LoVo (cell line): ENCODE measurements around the gene ARHGDIA.

ENCODE experiments used
- DNase-seq: peaks from one replicate; pipeline ENCODE4 v3.0.0-alpha.2; 2016; ENCODE audit warnings: low spot score

The ARHGDIA gene

DNA sequence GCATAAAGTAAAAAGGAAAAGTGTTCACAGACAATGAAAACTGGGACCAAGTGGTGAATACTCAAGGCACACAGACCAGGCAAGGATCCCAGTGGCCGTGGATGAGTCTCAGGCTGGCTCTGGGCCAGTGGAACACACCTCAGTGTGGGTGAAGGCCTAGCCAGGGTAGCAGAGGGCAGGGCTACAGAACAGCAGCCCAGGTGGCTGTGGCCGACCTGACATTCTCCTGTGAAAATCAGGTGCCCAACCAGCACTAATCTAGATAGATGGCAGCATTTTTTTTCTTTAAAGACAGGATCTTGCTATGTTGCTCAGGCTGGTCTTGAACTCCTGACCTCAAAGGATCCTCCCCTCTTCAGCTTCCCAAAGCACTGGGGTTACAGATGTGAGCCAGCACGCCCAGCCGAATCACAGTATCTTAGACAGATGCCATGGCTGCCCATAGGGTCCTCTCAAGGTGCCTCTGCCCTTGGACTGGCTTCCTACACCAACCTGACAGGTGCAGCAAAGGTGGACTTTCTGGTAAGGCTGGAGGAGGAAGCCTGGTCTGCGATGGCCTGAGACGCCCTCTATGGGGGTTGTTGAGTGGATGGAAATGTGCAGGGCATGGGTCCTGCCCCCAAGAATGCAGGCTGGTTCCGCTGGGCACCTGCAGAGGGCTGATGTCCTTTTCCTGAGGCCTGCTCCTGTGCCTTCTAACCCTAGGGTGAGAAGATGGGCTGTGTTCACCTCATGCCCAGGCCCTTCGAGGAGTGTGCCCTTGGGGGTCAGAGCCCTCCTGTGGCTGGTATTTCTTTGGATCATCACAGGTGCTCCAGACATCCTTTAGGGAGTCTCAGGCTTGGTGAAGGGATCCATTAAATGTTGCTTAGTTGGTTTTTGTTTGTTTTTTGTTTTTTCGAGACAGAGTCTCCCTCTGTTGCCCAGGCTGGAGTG, 7.0 kb downstream of the ARHGDIA start:
- DNase-seq = no peak

DNA sequence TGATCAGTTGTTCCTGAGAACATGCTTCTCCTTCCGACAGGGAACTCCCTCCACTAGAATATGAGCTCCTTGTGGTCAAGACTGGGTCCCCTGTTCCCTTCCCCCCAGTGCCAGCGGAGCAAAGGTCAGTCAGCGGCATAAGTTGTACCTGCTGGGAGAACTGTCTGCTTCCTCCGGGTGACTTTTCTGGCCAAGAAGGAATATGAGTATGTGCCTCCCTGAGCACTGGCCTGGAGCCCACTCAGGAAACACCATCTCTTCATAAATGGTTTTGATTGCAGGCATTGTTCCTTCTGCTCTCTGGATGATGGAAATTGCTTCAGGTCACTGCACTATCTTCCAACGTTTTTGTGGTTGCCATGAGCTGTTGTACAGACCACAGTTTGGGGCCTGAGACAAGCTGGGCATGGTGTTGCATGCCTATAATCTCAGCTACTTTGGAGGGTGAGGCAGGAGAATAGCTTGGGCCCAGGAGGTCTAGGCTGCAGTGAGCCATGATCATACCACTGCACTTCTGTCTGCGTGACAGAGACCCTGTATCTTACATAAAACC, 7.9 kb downstream of the ARHGDIA start:
- DNase-seq = no peak

DNA sequence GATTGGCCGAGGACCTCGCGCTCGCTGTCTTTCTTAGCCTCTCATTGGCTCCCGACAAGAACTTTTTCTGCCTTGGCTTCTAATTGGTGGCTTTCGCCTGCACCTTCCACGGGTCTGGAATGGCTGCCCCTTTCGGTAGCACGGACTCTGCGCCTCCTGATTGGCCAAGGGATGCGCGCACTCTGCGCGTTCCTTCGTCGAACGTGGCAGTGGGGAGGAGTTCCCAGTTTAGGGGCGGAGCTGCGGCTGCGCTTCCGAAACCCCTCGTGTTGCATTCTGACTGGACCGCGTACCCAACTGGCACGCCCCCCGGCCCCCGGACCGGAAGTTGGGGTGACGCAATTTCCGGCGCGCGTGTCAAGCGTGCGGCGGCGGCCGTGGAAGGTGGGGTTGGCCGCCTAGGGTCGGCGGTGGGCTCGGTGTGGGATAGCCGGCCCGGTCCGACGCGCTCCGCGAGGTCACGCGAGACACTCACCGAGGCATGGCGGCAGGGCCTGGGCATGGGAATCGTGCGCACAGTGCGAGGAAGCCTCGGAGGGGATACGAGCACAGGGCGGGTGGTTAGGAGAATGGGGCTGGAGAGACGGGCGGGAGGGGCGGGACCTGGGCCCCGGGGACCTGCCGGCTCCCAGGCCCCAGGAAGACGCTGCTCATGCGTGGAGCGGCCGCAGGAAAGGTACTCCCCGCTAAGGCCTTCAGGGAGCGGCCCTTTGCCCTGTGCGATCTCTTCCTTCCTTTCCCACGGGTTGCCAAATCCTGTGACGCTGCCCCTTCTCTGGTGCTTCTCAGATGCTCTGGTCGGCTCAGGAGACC, 10.2 kb downstream of the ARHGDIA start:
- DNase-seq = peak; percentile 100

DNA sequence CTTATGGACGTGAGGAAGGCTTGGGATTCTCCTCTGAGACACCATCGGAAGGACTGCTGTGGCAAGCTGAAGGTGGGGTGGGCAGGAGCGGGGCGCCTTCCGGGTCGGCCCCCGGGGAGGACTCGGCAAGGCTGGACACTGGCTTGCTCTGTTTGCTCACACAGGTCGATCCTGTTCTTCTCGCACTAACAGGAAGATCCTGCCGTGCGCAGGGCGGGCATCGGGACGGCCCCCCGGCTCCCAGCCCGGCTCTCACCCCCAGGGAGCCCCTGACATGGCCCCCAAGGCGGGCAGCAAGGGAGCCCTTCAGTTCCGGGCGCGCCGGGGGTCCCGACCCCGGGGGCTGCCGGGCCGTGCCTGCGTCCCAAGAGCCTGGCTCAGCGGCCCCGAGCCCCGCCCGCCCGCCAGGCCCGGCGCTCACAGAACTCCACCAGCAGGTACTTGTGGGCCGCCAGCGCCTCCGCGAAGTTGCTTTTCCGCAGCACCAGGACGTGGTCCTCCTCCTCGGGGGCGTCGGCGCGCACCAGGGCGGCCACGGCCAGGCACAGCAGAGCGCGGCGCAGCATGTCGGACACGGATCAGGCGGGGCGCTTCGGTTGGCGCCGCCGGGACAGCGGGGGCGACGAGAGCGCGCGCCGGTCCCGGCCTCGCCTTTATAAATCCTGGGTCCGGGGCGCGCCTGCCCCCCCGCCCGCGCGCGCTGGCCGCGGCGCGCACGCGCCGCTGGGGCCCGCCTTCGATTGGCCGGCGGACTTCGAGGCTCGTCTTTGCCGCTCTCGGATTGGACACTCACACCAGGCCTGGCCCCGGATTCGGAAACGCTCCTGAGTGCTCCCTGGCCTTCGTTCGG, 11.0 kb downstream of the ARHGDIA start, which contains the start of gene P4HB:
P4HB (minus strand) TSS at position 630 of the 850 bp plus-strand sequence; CDS start at position 566, 64 bp downstream.
- no peak for DNase-seq

DNA sequence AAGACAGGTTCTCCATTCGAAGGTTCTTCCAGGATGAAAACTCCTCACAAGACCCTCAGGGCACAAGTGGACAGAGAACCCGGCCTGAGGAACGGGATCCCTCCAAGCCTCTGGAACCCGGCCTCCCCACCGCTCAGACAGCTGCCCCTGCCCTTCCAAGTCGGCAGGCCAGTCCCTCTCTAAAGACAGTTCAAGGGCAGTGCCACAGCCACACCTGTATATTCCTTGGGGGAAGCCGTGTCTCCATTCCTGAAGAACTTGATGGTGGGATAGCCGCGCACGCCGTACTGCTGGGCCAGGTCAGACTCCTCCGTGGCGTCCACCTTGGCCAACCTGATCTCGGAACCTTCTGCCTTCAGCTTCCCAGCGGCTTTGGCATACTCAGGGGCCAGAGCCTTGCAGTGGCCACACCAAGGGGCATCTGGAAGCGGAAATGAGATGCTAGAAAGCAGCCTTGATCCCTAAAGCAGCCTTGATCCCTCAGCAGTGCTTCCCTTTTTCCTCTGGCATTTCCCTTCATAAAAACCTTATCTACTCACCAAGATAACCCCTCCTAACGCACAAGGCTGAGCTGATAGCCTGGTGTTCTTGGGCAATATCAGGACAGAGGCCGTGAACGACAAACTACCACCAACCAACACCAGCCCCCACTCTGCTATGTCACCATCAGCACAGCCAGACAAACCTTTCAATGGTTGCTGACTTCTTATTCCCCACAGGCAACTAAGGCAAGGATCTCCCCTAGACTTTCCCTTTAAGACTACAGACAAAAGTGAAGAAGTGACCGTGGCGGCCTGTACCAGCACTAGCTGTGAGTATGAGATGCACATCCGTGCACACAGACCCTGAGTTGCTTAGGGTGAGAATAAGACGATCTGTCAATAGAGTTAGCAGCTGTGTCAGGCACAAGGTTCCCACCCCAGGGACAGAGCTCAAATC, 11.9 kb downstream of the ARHGDIA start:
- no peak for DNase-seq

DNA sequence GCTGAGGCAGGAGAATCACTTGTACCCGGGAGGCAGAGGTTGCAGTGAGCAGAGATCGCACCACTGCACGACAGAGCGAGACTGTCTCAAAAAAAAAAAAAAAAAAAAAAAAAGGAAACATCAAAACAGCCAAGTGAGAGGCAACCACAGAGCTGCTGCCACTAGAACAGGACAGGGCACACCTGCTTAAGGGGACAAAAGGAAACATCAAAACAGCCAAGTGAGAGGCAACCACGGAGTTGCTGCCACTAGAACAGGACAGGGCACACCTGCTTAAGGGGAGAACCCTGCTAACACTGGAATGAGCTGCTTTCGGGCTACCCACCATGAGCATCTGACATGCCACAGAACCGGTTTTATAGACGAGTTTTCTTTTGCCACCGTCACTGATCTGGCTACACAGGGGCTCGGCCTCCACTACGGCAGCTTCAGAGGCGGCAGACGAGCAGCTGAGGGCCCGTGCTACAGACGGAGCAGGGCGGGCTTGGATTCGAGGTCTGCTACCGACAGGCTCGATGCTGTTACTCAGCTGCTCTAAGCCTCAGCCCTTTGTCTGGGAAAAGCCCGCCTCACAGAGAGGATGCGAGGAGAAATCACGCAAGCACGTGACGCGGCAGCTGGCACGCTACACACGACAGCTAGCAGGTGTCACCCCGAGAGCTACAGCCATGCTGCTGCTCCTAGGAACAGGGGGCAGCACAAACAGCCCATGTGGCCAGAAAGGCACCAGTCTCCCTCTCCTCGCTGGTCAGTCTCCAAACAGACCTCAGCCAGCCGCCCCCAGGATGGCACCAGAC, 12.8 kb downstream of the ARHGDIA start:
- DNase-seq = no peak

DNA sequence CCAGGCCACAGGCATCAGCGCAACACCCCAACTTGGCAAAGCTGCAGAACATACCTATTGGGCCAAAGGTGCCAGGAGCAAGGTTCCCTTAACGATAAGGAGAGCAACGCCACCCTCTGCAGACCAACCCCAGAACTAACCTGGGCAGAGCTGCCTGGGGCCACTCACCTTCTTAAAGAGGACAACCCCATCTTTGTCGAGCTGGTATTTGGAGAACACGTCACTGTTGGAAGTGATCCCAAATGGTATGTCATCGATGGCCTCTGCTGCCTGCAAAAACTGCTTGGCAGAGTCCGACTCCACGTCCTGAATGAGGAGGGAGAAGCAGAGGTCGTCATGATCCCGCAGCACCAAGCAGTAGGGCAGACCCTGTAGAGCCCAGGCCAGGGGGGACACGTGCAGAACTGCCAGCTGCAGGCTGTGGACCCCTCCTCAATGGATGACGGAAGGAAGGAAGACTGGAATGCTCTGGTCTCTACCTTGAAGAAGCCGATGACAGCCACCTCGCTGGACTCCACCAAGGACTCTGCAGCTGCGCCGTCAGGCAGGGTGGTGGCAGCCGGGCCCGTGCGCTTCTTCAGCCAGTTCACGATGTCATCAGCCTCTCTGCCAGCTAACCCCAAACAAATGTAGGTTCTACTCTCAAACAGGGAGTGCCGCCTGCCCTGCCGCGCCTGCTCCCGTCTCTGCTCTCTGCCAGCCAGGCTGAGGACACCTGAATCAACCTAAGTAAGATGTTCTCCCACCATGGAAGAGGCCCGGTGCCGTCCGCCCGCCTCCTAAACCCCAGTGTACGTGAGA, 16.0 kb downstream of the ARHGDIA start:
- no peak for DNase-seq

DNA sequence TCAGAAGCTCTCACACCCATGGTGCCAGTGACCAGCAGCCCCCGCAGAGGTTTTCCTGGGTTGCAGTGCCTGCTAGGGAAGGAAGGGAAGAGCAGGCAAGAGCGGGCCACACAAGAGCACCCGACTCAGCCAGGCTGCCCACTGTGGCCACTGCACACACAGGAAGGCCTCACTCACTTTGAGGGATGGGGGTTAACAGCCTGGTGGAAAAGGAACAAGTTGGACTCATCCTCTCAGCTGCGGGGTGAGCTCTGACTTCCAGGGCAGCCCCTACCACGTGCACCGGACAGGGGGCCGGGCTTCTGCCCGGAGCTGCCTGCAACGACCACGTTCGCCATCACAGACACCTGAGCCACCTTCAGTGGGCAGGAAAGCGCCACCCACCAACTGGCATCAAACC, 18.9 kb downstream of the ARHGDIA start:
- DNase-seq = no peak

DNA sequence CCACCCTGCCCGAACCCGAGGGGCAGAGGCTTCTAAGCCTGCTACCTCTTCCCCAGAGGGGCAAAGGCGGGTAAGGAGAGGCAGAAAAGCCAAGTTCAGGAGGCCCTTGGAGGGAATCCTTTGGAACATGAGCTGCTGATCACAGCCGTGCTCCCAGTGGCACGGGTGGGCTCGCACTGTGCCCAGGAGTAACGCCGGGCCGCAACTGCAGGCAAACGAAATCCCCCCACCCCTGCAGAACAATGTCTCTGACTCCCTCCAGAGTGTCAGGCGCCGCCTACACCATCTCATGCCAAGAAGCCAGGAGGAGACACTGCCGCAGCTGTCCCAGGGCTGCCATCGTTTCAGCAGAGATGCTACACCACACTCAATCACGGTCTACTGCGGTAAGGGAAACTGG, 19.7 kb downstream of the ARHGDIA start:
- no peak for DNase-seq

DNA sequence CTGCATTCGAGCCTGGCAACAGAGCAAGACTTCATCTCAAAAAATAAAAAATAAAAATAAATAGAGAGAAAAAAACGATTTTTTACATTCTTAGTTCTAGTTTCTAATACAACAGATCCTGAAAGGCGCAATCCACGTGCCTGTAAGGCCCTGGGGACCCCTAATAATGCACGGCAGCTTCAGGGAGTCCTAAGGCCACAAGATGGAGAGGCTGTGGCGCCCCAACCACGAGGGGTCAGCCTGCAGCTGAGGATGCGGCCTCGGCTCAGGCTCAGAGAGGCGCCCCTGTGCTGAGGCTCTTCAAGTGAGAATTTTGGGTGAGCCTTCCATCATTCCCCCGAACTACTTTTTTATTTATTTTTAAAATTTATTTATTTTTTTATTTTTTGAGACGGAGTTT, 21.7 kb downstream of the ARHGDIA start:
- DNase-seq = no peak

DNA sequence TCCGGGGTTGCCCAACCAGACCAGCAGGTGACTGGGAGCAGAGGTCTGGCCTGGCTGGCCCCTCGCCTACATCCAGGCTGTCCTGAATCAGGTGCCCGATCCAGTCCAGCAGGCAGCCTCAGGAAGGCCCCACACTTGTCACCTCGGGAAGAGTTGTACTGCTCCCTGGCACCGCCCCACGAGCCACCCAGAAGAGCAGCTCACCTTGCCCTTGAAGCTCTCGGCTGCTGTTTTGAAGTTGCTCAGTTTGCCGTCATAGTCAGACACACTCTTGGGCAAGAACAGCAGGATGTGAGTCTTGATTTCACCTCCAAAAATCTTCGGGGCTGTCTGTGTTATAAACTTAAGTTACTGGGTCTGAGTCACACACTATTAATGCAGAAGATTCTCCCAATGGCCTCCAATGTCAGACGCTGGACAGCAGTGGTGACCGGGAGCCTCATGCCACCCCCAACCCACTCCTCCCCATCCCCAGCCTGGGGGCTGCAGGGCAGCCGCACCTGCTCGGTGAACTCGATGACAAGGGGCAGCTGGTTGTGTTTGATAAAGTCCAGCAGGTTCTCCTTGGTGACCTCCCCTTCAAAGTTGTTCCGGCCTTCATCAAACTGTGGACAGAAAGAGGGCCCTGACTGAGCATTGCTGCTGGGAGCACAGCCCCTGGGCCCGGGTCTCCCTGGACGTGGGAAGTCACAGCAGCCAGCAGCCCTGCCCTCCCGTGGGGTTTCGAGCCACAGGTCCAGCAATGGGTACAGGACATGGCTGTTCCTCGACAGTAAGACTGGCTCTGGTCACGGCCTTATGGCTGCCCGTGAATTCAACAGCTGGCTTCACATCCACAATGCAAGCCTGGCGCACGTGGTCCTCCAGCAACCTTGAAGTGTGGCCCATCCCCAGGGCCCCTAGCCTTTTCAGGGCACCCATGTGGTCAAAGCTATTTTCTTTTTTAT, 24.1 kb downstream of the ARHGDIA start:
- no peak for DNase-seq

DNA sequence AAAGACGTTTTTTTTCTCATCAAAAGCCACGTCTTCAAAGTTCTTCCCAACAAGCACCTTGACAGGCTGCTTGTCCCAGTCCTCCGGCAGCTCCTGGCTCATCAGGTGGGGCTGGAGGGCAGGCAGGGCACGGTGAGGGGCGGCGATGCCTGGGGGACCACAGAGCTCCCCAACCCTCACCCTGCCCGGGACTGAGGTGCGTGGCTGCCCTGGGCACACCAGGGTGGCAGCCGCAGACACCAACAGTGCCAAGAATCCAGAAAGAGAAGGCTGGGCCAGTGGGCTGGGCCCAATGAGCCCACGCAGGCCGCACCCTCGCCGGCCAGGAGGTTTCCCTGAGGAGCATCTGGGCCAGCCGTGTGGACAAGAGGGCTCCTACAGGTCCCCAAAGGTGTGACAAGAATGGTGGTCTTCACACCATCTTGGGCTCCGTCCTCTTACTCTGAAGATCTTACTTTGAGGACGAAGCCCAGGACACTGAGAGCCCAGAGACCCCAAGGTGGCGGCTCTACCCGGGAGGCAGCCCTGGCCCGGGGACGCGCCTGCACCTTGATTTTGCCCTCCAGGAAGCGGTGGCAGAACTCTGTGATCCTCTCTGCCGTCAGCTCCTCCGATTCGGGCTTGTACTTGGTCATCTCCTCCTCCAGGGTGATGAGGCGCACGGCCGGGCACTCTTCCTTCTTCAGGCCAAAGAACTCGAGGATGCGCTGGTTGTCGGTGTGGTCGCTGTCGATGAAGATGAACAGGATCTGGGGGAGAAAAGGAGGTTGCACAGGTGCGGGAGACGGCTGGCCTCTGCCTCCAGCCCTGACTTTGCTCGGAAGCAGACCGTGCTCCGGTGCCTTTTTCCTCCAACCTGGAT, 25.0 kb downstream of the ARHGDIA start:
- DNase-seq = no peak

DNA sequence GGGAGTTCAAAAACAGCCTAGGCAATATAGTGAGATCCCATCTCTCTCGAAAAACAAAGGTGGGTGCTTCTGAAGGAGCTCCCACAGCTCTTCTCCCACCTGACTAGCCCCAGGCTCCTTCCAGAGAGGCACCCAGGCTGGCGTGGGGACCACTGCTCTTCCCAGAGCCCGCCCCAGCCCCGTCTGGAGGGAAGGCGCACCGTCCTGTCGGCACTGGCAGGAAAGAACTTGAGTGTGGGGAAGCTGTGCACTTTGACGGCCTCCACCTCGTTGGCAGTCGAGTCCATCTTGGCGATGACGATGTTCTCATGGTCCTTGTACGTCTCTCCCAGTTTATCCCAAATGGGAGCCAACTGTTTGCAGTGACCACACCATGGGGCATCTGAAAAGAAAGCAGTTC, 25.8 kb downstream of the ARHGDIA start:
- no peak for DNase-seq

DNA sequence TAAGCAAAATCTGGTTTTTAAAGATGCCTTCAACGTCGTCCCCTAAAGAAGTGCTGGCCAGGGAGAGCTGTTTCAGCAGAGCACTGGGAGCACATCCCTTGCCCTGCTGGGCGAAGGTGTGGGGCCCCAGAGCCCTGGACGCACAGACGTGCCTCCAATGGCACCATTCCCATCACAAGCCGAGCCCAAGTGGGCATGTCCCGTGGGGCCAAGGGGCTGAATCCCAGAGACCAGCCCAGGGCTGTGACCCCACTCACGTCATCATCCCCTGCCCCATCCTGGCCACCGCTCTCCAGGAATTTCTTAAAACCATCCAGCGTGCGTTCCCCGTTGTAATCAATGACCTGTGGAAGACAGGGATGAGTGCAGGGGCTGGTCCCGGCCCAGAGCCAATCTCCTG, 26.2 kb downstream of the ARHGDIA start:
- no peak for DNase-seq

DNA sequence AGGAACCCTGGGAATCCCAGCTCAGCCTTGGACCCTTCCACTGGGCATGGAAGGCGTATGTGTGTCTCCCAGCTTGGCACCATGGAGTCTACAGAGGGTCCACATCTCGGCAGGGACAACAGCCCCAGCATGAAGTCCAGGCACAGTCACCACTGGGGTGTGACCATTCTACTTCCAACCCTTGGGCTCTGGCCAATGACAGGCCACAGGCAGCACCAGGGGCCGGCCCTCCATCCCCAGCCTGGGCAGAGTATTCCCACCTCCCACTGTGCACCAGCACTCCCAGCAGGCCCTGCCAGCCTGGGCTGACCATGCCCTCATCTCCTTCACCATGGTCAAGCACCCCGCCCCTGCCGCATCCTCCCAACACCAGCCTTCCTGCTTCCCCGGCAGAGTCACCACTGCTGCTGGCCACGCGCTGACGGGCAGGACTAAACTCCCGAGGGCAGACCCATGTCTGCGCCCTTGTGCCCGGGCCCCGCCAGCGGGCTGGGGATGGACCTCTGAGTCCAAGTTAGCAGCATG, 26.7 kb downstream of the ARHGDIA start:
- DNase-seq = no peak

DNA sequence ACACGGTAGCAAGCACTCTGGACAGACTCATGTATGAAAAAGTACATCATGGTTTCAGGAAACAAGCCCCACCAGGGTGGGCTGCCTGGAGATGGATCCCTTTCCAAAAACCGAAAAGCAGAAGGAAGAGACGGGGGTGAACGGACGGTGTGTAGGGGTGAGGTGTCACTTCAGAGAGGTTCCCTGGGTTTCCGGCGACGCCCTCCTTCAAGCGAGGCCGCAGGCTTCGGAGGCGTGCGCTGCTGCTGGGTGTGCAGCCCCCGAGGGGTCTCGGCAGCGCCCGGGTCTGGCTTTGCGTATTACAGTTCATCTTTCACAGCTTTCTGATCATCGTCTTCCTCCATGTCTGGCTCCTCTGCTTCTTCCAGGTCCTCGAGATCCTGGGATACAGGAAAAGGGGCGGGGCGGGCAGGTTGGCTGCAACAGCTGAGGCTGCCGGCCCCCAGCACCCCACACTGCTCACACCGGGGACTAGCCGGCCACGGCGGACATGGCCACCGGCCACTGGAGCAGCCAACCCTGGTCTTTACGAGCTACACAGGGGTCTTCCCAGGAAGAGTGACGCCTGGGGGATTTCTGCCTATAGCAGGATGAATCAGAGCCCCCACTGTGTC, 27.3 kb downstream of the ARHGDIA start:
- no peak for DNase-seq
